WTC11 (cell line): ENCODE measurements around the gene CAMK1. TPM values are rescaled to one million over a fixed set of nuclear protein-coding genes. Genes with fewer than 3 reads are reported as not detected.

Source experiments
- ATAC-seq: fragments of 200-7000 bp; cut with Tn5 transposase; 2 replicates; pipeline ENCODE4 v1.10.0; 2021; ENCODE audit warnings: mild to moderate bottlenecking, moderate library complexity
- CTCF ChIA-PET: fragments of 300-600 bp; sonication (Branson Sonifier 250); formaldehyde crosslinking; loops from one replicate; lab custom pipeline; 2021; ENCODE audit warnings: antibody characterized with exemption; lab: Charles Lee
- POLR2A ChIA-PET: fragments of 350-600 bp; sonication (Branson Sonifier 250); formaldehyde crosslinking; loops from one replicate; lab custom pipeline; 2021; ENCODE audit warnings: antibody characterized with exemption; lab: Charles Lee
- DNase-seq: peaks from one replicate; pipeline ENCODE4 v3.0.0; 2021; ENCODE audit warnings: low spot score
- H3K27ac Mint-ChIP-seq: 2 replicates; pipeline ENCODE4 v1.8.0; 2021; ENCODE audit warnings: mixed read lengths
- H3K27me3 Mint-ChIP-seq: 2 replicates; pipeline ENCODE4 v1.8.0; 2021; ENCODE audit warnings: low read depth, mild to moderate bottlenecking, moderate library complexity, mixed read lengths
- H3K36me3 Mint-ChIP-seq: 2 replicates; pipeline ENCODE4 v1.8.0; 2021; ENCODE audit warnings: mixed read lengths
- H3K4me1 Mint-ChIP-seq: 2 replicates; pipeline ENCODE4 v1.8.0; 2022; ENCODE audit warnings: mixed read lengths
- H3K4me3 Mint-ChIP-seq: 2 replicates; pipeline ENCODE4 v1.8.0; 2021; ENCODE audit warnings: mild to moderate bottlenecking, moderate library complexity, mixed read lengths
- H3K9me3 Mint-ChIP-seq: 2 replicates; pipeline ENCODE4 v1.8.0; 2021; ENCODE audit warnings: mixed read lengths
- ATF1 ChIP-seq: sonication (generic); formaldehyde crosslinking; IDR thresholded peaks from 2 replicates; pipeline ENCODE4 v1.8.1; 2023; ENCODE audit warnings: mild to moderate bottlenecking, moderate library complexity, missing genetic modification reagents
- ETV6 ChIP-seq: sonication (generic); formaldehyde crosslinking; IDR thresholded peaks from 2 replicates; pipeline ENCODE4 v1.8.1; 2022; ENCODE audit warnings: mild to moderate bottlenecking, missing genetic modification reagents
- FOXP1 ChIP-seq: sonication (generic); formaldehyde crosslinking; IDR thresholded peaks from 2 replicates; pipeline ENCODE4 v1.8.0; 2022; ENCODE audit warnings: missing genetic modification reagents, mild to moderate bottlenecking, moderate library complexity, borderline replicate concordance
- NFYB ChIP-seq: sonication (generic); formaldehyde crosslinking; conservative IDR thresholded peaks from 2 replicates; pipeline ENCODE4 v1.8.0; 2022; ENCODE audit warnings: low read depth, missing genetic modification reagents
- SMAD4 ChIP-seq: sonication (generic); formaldehyde crosslinking; IDR thresholded peaks from 2 replicates; pipeline ENCODE4 v1.8.0; 2022; ENCODE audit warnings: mild to moderate bottlenecking, missing genetic modification reagents
- SP1 ChIP-seq: sonication (generic); formaldehyde crosslinking; conservative IDR thresholded peaks from 2 replicates; pipeline ENCODE4 v1.8.1; 2022; ENCODE audit warnings: missing genetic modification reagents
- TP53 ChIP-seq: sonication (generic); formaldehyde crosslinking; IDR thresholded peaks from 2 replicates; pipeline ENCODE4 v1.8.1; 2023; ENCODE audit warnings: mild to moderate bottlenecking, missing genetic modification reagents
- ZBTB21 ChIP-seq: sonication (generic); formaldehyde crosslinking; IDR thresholded peaks from 2 replicates; pipeline ENCODE4 v1.8.1; 2023; ENCODE audit warnings: mild to moderate bottlenecking, missing genetic modification reagents, borderline replicate concordance
- ZNF121 ChIP-seq: sonication (generic); formaldehyde crosslinking; IDR thresholded peaks from 2 replicates; pipeline ENCODE4 v1.8.0; 2023; ENCODE audit warnings: missing genetic modification reagents
- ZNF263 ChIP-seq: sonication (generic); formaldehyde crosslinking; IDR thresholded peaks from 2 replicates; pipeline ENCODE4 v1.8.1; 2022; ENCODE audit warnings: low read depth, mild to moderate bottlenecking, moderate library complexity, missing genetic modification reagents
- total RNA-seq: library from RNA; stranded (reverse); gene quantifications from 3 replicates; pipeline ENCODE4 v1.2.3, GENCODE V29; 2021
- TF ChIP-seq, protein P1 (sequence below): sonication (generic); formaldehyde crosslinking; IDR thresholded peaks from 2 replicates; pipeline ENCODE4 v1.8.0; 2022; ENCODE audit warnings: mild to moderate bottlenecking, missing genetic modification reagents
- TF ChIP-seq, protein P2 (sequence below): fragments of 250-450 bp; sonication (Bioruptor Pico); IDR thresholded peaks from 2 replicates; pipeline ENCODE4 v2.1.2; 2022; ENCODE audit warnings: mild to moderate bottlenecking, moderate library complexity
- TF ChIP-seq, protein P3 (sequence below): sonication (generic); formaldehyde crosslinking; IDR thresholded peaks from 2 replicates; pipeline ENCODE4 v1.8.1; 2023; ENCODE audit warnings: mild to moderate bottlenecking, missing genetic modification reagents
- TF ChIP-seq, protein P4 (sequence below): fragments of 250-450 bp; sonication (Bioruptor Pico); IDR thresholded peaks from 2 replicates; pipeline ENCODE4 v1.9.0; 2021; ENCODE audit warnings: mild to moderate bottlenecking, borderline replicate concordance
- TF ChIP-seq, protein P5 (sequence below): sonication (generic); formaldehyde crosslinking; IDR thresholded peaks from 2 replicates; pipeline ENCODE4 v1.8.0; 2022; ENCODE audit warnings: mild to moderate bottlenecking, missing genetic modification reagents
- TF ChIP-seq, protein P6 (sequence below): sonication (generic); formaldehyde crosslinking; IDR thresholded peaks from 2 replicates; pipeline ENCODE4 v1.8.1; 2022; ENCODE audit warnings: mild to moderate bottlenecking, missing genetic modification reagents, moderate library complexity, borderline replicate concordance
- TF ChIP-seq, protein P7 (sequence below): sonication (generic); formaldehyde crosslinking; IDR thresholded peaks from 2 replicates; pipeline ENCODE4 v1.8.1; 2022; ENCODE audit warnings: missing genetic modification reagents, borderline replicate concordance
- TF ChIP-seq, protein P8 (sequence below): fragments of 250-450 bp; sonication (Bioruptor Pico); IDR thresholded peaks from 2 replicates; pipeline ENCODE4 v1.9.0; 2021; ENCODE audit warnings: moderate library complexity, mild to moderate bottlenecking, inconsistent platforms, borderline replicate concordance
- TF ChIP-seq, protein P9 (sequence below): fragments of 250-450 bp; sonication (Bioruptor Pico); IDR thresholded peaks from 2 replicates; pipeline ENCODE4 v1.9.0; 2021; ENCODE audit warnings: mild to moderate bottlenecking

The CAMK1 gene
- total RNA-seq, 1 experiment from 2014 or later: 3.1 TPM

DNA sequence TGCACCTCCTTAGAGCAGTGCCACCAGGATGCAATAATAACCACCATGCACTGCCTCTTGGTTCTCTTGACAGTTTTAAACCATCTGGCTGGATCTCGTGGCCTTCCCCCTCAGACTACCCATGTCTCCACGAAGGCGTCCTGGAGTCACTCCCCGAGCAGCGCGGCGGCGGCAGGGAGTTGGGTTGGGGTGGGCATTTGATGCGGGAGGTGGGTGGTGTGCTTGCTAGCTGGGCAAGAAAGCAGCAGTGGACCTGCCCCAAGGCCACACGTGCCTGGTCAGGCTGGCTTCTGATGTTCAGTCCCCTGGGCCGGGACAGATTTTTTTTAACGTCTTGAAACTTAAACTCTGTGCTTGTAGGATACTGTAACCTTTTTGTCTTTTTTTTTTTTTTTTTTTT, 36.4 kb upstream of the CAMK1 start (continued):
- TF ChIP-seq TP53 (CRISPR knock-in tag): no peak
- TF ChIP-seq, protein P1, sequence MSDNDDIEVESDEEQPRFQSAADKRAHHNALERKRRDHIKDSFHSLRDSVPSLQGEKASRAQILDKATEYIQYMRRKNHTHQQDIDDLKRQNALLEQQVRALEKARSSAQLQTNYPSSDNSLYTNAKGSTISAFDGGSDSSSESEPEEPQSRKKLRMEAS (CRISPR knock-in tag): no peak
- TF ChIP-seq, protein P2, sequence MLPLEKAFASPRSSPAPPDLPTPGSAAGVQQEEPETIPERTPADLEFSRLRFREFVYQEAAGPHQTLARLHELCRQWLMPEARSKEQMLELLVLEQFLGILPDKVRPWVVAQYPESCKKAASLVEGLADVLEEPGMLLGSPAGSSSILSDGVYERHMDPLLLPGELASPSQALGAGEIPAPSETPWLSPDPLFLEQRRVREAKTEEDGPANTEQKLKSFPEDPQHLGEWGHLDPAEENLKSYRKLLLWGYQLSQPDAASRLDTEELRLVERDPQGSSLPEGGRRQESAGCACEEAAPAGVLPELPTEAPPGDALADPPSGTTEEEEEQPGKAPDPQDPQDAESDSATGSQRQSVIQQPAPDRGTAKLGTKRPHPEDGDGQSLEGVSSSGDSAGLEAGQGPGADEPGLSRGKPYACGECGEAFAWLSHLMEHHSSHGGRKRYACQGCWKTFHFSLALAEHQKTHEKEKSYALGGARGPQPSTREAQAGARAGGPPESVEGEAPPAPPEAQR (CRISPR knock-in tag): no peak
- TF ChIP-seq, protein P3, sequence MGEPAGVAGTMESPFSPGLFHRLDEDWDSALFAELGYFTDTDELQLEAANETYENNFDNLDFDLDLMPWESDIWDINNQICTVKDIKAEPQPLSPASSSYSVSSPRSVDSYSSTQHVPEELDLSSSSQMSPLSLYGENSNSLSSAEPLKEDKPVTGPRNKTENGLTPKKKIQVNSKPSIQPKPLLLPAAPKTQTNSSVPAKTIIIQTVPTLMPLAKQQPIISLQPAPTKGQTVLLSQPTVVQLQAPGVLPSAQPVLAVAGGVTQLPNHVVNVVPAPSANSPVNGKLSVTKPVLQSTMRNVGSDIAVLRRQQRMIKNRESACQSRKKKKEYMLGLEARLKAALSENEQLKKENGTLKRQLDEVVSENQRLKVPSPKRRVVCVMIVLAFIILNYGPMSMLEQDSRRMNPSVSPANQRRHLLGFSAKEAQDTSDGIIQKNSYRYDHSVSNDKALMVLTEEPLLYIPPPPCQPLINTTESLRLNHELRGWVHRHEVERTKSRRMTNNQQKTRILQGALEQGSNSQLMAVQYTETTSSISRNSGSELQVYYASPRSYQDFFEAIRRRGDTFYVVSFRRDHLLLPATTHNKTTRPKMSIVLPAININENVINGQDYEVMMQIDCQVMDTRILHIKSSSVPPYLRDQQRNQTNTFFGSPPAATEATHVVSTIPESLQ (CRISPR knock-in tag): no peak
- TF ChIP-seq, protein P4, sequence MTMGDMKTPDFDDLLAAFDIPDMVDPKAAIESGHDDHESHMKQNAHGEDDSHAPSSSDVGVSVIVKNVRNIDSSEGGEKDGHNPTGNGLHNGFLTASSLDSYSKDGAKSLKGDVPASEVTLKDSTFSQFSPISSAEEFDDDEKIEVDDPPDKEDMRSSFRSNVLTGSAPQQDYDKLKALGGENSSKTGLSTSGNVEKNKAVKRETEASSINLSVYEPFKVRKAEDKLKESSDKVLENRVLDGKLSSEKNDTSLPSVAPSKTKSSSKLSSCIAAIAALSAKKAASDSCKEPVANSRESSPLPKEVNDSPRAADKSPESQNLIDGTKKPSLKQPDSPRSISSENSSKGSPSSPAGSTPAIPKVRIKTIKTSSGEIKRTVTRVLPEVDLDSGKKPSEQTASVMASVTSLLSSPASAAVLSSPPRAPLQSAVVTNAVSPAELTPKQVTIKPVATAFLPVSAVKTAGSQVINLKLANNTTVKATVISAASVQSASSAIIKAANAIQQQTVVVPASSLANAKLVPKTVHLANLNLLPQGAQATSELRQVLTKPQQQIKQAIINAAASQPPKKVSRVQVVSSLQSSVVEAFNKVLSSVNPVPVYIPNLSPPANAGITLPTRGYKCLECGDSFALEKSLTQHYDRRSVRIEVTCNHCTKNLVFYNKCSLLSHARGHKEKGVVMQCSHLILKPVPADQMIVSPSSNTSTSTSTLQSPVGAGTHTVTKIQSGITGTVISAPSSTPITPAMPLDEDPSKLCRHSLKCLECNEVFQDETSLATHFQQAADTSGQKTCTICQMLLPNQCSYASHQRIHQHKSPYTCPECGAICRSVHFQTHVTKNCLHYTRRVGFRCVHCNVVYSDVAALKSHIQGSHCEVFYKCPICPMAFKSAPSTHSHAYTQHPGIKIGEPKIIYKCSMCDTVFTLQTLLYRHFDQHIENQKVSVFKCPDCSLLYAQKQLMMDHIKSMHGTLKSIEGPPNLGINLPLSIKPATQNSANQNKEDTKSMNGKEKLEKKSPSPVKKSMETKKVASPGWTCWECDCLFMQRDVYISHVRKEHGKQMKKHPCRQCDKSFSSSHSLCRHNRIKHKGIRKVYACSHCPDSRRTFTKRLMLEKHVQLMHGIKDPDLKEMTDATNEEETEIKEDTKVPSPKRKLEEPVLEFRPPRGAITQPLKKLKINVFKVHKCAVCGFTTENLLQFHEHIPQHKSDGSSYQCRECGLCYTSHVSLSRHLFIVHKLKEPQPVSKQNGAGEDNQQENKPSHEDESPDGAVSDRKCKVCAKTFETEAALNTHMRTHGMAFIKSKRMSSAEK (CRISPR knock-in tag): no peak

DNA sequence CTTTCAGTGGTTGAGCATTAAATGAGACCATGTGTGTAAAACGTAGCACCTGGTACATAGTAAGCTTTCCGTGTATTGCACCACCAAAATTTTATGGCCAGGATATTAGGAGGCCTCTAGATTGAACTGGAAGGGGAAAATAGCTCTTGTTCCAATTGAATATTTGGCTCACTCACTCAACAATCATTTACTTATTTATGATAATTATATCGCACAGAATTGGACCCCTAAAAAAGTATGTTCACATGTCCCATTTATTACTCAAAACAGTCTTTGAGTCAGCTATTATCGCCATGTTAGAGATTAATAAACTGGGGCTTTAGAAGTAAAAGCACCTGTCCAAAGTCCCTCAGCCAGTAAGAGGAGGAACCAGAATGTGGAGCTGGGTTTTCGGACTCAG, 35.2 kb upstream of the CAMK1 start:
- H3K4me3 Mint-ChIP-seq: no peak overlapping the region
- TF ChIP-seq ATF1 (CRISPR knock-in tag) (no peak), NFYB (CRISPR knock-in tag) (no peak), ZNF263 (CRISPR knock-in tag) (no peak), ZBTB21 (CRISPR knock-in tag) (no peak), ZNF121 (CRISPR knock-in tag) (no peak), SMAD4 (no peak), SP1 (CRISPR knock-in tag) (no peak), ETV6 (CRISPR knock-in tag) (no peak), FOXP1 (no peak)
- TF ChIP-seq, protein P5, sequence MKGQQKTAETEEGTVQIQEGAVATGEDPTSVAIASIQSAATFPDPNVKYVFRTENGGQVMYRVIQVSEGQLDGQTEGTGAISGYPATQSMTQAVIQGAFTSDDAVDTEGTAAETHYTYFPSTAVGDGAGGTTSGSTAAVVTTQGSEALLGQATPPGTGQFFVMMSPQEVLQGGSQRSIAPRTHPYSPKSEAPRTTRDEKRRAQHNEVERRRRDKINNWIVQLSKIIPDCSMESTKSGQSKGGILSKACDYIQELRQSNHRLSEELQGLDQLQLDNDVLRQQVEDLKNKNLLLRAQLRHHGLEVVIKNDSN (CRISPR knock-in tag): no peak
- TF ChIP-seq, protein P6, sequence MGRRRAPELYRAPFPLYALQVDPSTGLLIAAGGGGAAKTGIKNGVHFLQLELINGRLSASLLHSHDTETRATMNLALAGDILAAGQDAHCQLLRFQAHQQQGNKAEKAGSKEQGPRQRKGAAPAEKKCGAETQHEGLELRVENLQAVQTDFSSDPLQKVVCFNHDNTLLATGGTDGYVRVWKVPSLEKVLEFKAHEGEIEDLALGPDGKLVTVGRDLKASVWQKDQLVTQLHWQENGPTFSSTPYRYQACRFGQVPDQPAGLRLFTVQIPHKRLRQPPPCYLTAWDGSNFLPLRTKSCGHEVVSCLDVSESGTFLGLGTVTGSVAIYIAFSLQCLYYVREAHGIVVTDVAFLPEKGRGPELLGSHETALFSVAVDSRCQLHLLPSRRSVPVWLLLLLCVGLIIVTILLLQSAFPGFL (CRISPR knock-in tag): no peak
- TF ChIP-seq, protein P3 (CRISPR knock-in tag): no peak
- TF ChIP-seq, protein P7, sequence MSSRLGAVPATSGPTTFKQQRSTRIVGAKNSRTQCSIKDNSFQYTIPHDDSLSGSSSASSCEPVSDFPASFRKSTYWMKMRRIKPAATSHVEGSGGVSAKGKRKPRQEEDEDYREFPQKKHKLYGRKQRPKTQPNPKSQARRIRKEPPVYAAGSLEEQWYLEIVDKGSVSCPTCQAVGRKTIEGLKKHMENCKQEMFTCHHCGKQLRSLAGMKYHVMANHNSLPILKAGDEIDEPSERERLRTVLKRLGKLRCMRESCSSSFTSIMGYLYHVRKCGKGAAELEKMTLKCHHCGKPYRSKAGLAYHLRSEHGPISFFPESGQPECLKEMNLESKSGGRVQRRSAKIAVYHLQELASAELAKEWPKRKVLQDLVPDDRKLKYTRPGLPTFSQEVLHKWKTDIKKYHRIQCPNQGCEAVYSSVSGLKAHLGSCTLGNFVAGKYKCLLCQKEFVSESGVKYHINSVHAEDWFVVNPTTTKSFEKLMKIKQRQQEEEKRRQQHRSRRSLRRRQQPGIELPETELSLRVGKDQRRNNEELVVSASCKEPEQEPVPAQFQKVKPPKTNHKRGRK: no peak
- TF ChIP-seq, protein P8, sequence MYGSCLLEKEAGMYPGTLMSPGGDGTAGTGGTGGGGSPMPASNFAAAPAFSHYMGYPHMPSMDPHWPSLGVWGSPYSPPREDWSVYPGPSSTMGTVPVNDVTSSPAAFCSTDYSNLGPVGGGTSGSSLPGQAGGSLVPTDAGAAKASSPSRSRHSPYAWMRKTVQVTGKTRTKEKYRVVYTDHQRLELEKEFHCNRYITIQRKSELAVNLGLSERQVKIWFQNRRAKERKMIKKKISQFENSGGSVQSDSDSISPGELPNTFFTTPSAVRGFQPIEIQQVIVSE: no peak
- TF ChIP-seq, protein P9, sequence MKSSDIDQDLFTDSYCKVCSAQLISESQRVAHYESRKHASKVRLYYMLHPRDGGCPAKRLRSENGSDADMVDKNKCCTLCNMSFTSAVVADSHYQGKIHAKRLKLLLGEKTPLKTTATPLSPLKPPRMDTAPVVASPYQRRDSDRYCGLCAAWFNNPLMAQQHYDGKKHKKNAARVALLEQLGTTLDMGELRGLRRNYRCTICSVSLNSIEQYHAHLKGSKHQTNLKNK: no peak
- TF ChIP-seq, all 79 proteins: peak for 0
- Mint-ChIP-seq H3K4me1 (peaks cover 13% of the 10 kb centered on the region), H3K36me3 (peaks cover 46% of the 10 kb centered on the region), H3K27me3 (no peaks in the 10 kb centered on the region), H3K27ac (no peak overlapping the region), H3K9me3 (no peaks in the 10 kb centered on the region)
- ATAC-seq: no peak
- CTCF ChIA-PET: interaction anchor here (1.1 kb wide), 1 partner anchor 12 kb away, joined by 3 read pairs; the partner anchor contains the start of genes ARPC4 and TADA3
- POLR2A ChIA-PET: interaction anchor here (0.6 to 0.9 kb wide), 2 partner anchors 12 to 27 kb away, joined by 3 to 4 read pairs; partner anchors contain the start of genes ARPC4 and TADA3
- DNase-seq: no peak
